Measurements from ENCODE around the gene MOB2.

MOB2 gene

DNA sequence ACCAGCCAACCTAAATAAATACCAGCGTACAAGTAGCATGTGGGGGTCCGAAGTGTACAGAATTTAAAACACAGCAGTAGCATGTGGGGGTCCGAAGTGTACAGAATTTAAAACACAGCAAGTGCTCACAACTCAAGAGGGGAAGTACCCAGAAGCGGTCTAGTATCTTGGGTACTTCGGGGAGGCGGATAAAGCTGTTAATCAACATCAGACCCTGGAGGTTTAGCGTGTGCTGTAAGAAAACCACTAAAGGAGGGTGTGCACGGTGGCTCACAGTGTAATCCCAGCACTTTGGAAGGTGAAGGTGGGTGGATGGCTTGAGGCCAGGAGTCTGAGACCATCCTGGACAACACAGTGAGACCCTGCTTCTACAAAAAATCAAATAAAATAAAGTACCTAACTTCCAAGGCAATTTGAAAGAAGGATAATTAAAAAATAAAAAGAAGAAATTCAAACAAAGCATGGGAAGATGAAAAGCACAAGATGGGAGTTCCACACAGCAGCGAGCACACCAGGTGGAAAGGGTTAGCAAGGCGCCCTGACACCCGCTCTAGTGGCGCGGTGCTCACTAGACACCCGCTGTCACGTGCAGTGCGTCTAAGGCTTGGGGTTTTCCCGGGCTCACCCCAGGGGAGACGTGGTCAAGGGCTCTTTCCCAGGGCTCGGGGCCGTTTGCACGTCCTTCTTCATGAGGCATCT lies 35.0 kb upstream of the MOB2 start:
- no peaks in the 10 kb centered on the region for H3K9me3 ChIP-seq

DNA sequence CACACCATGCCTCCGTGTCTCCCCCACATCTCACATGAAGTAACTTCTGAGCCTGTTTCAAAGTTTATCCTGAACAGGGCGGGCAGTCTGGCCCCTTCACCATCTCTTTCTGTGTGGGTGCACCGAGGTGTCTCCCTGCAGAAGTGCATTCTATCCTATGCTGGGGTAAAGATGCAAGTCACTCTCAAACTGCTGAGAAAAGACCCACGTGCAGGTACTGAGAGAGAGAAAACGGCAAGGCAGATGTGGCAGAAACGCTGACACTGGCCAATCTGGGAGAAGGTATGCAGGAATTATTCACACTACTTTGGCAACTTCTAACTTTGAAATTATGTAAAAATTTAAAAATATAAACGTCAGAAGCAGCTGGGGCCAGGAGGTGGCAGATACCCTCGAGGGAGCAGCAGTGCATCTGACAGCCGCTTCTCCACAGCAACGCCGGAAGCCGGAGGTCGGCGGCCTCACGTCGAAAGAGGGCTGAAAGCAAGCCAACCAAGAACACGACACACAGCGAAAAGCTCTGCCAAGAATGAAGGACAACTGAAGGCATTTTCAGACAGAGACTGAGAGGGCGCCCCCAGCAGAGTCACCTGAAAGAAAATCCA lies 34.2 kb upstream of the MOB2 start:
- intact Hi-C loops (cut with DNase I; ENCODE audit: low total_unique reads) = loop anchor here (10.0 kb wide), 1 partner anchor 246 kb away; no protein-coding TSS in a partner anchor
- Histone ChIP-seq H3K27me3 (no peaks in the 10 kb centered on the region), H3K9me3 (no peaks in the 10 kb centered on the region), H3K27ac (no peak overlapping the region), H3K4me1 (peaks cover 0 to 46% (median 23%) of the 10 kb centered on the region in 4 donors), H3K4me3 (no peak overlapping the region), H3K36me3 (no peaks in the 10 kb centered on the region)
- TF ChIP-seq, protein P1, sequence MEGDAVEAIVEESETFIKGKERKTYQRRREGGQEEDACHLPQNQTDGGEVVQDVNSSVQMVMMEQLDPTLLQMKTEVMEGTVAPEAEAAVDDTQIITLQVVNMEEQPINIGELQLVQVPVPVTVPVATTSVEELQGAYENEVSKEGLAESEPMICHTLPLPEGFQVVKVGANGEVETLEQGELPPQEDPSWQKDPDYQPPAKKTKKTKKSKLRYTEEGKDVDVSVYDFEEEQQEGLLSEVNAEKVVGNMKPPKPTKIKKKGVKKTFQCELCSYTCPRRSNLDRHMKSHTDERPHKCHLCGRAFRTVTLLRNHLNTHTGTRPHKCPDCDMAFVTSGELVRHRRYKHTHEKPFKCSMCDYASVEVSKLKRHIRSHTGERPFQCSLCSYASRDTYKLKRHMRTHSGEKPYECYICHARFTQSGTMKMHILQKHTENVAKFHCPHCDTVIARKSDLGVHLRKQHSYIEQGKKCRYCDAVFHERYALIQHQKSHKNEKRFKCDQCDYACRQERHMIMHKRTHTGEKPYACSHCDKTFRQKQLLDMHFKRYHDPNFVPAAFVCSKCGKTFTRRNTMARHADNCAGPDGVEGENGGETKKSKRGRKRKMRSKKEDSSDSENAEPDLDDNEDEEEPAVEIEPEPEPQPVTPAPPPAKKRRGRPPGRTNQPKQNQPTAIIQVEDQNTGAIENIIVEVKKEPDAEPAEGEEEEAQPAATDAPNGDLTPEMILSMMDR (IDR thresholded peaks at IDR 0.05) = no peak
- no peak for DNase-seq

More for the DNA sequence above, 35.0 kb upstream of the MOB2 start:
- no peaks in the 10 kb centered on the region for H3K27me3 ChIP-seq
- peaks cover 0 to 40% (median 19%) of the 10 kb centered on the region in 4 donors for H3K4me1 ChIP-seq
- TF ChIP-seq, protein P1 (IDR thresholded peaks at IDR 0.05) = no peak
- intact Hi-C loops (cut with DNase I; ENCODE audit: low total_unique reads) = loop anchor here (10.0 kb wide), 1 partner anchor 247 kb away; no protein-coding TSS in a partner anchor
- no peak overlapping the region for H3K4me3 ChIP-seq
- H3K36me3 ChIP-seq = no peaks in the 10 kb centered on the region
- no peak for DNase-seq
- H3K27ac ChIP-seq = no peak overlapping the region

DNA sequence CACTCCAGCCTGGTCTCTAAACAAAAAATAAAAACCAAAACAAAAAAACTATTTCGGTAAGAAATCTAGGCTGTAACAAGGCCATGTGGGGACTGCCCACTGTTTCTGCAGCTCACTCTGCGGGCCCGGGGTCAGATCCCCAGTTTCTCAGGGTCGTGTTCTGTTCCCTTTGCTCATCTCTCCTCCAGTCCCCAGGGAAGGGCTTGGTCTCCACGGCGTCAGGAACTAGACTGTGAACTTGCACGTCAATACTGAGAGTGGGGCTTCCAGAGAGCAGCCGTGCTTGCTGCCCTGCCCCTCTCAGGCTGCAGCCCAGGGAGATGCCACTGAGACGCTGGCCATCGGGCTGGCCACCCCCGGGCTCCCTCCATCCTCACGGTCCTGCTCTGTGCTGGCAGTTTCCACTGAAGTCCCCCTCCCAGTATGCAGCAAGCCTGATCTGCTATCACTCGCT lies 33.7 kb upstream of the MOB2 start:
- Histone ChIP-seq H3K36me3 (no peaks in the 10 kb centered on the region), H3K9me3 (no peaks in the 10 kb centered on the region), H3K4me3 (no peak overlapping the region), H3K4me1 (peaks cover 0 to 52% (median 28%) of the 10 kb centered on the region in 4 donors), H3K27me3 (no peaks in the 10 kb centered on the region), H3K27ac (no peak overlapping the region)
- no peak for DNase-seq
- TF ChIP-seq, protein P1 (IDR thresholded peaks at IDR 0.05) = no peak
- intact Hi-C loops (cut with DNase I; ENCODE audit: low total_unique reads) = loop anchor here (10.0 kb wide), 1 partner anchor 245 kb away; no protein-coding TSS in a partner anchor

DNA sequence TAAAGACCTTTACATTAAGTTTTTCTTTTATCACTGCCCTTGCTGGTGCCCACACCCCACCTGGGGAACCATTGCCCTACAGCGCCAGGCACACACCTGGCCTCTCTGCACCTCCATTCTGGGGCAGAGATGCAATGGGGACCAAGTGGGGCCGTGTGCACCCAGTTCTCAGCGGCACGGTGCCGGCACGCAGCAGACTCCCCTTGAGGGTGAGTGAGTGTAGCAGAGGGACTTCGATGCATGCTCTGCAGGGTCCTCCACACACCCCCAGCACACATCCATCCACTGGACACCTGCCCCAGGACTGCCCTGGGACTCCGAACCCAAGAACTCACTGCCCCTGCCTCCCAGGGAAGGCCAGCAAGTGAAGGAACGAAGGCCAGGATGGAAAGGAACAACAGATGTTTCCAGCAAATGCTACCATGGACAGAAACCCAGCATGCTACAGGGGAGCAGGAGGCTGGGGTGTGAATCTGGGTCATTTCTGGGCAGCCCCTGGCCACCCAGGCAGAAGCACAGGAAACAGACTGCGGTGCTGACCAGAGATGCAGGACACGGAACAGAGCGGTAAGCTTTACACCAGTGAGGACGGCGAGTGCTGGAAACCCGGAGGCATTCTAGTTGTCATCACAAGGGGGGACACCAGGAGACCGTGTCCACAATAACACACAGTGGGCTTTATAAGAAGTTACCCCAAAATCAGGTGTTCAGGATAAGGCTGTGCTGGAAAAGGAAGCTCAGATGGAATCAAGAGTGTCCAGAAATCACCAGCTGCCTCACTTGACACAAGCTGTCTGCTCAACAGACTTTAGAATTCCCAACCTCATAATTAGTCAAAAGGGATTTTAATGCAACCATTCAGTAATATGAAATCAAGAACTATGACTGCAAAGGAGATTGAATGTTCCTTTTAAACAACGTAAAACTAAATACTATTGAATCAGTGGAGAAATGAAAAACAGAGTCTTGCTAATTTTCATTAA lies 32.7 kb upstream of the MOB2 start:
- DNase-seq = no peak
- peaks cover 0 to 61% (median 37%) of the 10 kb centered on the region in 4 donors for H3K4me1 ChIP-seq
- H3K27ac ChIP-seq = no peak overlapping the region

More for the DNA sequence above, 32.7 kb upstream of the MOB2 start:
- Histone ChIP-seq H3K36me3 (no peaks in the 10 kb centered on the region), H3K9me3 (no peaks in the 10 kb centered on the region), H3K4me3 (no peak overlapping the region), H3K27me3 (no peaks in the 10 kb centered on the region)
- intact Hi-C loops (cut with DNase I; ENCODE audit: low total_unique reads) = loop anchor here (5.0 to 10.0 kb wide), 3 partner anchors 215 to 317 kb away; partner anchors contain the start of gene TOLLIP
- TF ChIP-seq, protein P1 (IDR thresholded peaks at IDR 0.05) = no peak
